PC-9 (cell line): ENCODE measurements around the gene GFRA3. TPM values are rescaled to one million over a fixed set of nuclear protein-coding genes. Genes with fewer than 3 reads are reported as not detected.

Source experiments
- BruUV-seq: library from RNA; stranded (reverse); fragments of 400-500 nt; replicated peaks from 2 replicates; lab custom pipeline; 2021; lab: Mats Ljungman, UMichigan
- CTCF ChIA-PET: fragments of 300-600 bp; sonication (Branson Sonifier 250); formaldehyde crosslinking; loops from one replicate; lab custom pipeline; 2022; ENCODE audit warnings: antibody characterized with exemption; lab: Charles Lee
- POLR2A ChIA-PET: fragments of 300-600 bp; sonication (Branson Sonifier 250); formaldehyde crosslinking; loops from one replicate; lab custom pipeline; 2022; ENCODE audit warnings: antibody characterized with exemption; ENCODE audit not compliant: unreplicated experiment; lab: Charles Lee
- DNase-seq, 2 experiments: peaks; one replicate each; pipeline versions ENCODE4 v3.0.0 to v3.0.0-alpha.2; 2015 to 2022; ENCODE audit warnings: mixed read lengths in 1 of 2
- H2AFZ ChIP-seq: fragments of 200-600 bp; sonication (generic); 2 replicates; pipeline ENCODE4 v1.8.1; 2017; ENCODE audit warnings: antibody characterized with exemption
- H3F3A ChIP-seq: fragments of 200-600 bp; sonication (generic); 2 replicates; pipeline ENCODE4 v1.8.1; 2017; ENCODE audit warnings: antibody characterized with exemption, mild to moderate bottlenecking, low read depth; ENCODE audit not compliant: insufficient read depth
- H3K27ac ChIP-seq: fragments of 200-600 bp; sonication (generic); 2 replicates; pipeline ENCODE4 v1.6.1; 2016; ENCODE audit warnings: mixed run types
- H3K27me3 ChIP-seq: fragments of 200-600 bp; sonication (generic); 2 replicates; pipeline ENCODE4 v1.6.1; 2016; ENCODE audit warnings: low read depth, mixed run types; ENCODE audit not compliant: insufficient read depth
- H3K36me3 ChIP-seq: fragments of 200-600 bp; sonication (generic); 2 replicates; pipeline ENCODE4 v1.6.1; 2016; ENCODE audit warnings: low read depth, mixed run types
- H3K4me1 ChIP-seq: fragments of 200-600 bp; sonication (generic); replicated peaks from 2 replicates; pipeline ENCODE4 v1.6.1; 2016; ENCODE audit warnings: mixed run types; ENCODE audit not compliant: insufficient read depth
- H3K4me2 ChIP-seq: fragments of 200-600 bp; sonication (generic); 2 replicates; pipeline ENCODE4 v1.6.1; 2017; ENCODE audit warnings: mixed run types
- H3K4me3 ChIP-seq: fragments of 200-600 bp; sonication (generic); 2 replicates; pipeline ENCODE4 v1.6.1; 2016; ENCODE audit warnings: mixed run types
- H3K79me2 ChIP-seq: fragments of 200-600 bp; sonication (generic); 2 replicates; pipeline ENCODE4 v1.6.1; 2017; ENCODE audit warnings: low read depth, mixed run types
- H3K9me2 ChIP-seq: fragments of 200-600 bp; sonication (generic); 2 replicates; pipeline ENCODE4 v1.8.1; 2017; ENCODE audit warnings: mild to moderate bottlenecking; ENCODE audit not compliant: insufficient read depth
- H3K9me3 ChIP-seq: fragments of 200-600 bp; sonication (generic); 2 replicates; pipeline ENCODE4 v1.8.1; 2016; ENCODE audit warnings: low read depth; ENCODE audit not compliant: insufficient read depth
- H4K20me1 ChIP-seq: fragments of 200-600 bp; sonication (generic); 2 replicates; pipeline ENCODE4 v1.8.1; 2017; ENCODE audit not compliant: insufficient read depth
- EZH2 ChIP-seq: fragments of 200-600 bp; sonication (generic); IDR thresholded peaks from 2 replicates; pipeline ENCODE4 v1.8.0; 2017; ENCODE audit warnings: antibody characterized with exemption, low read depth
- intact Hi-C: fragments of 100-400 bp; cut with micrococcal nuclease; formaldehyde crosslinking; loops from one replicate; pipeline ENCODE4 v1.10.0; 2022; ENCODE audit not compliant: unreplicated experiment
- total RNA-seq: library from RNA; stranded (reverse); gene quantifications from 2 replicates; pipeline ENCODE4 v1.2.3, GENCODE V29; 2021
- TF ChIP-seq, protein P1 (sequence below): fragments of 200-600 bp; sonication (generic); conservative IDR thresholded peaks from 2 replicates; pipeline ENCODE4 v1.6.1; 2017; ENCODE audit warnings: mixed run types, antibody characterized with exemption, mild to moderate bottlenecking, moderate library complexity

Gene GFRA3
- total RNA-seq, 1 experiment from 2014 or later = 0.68 TPM

DNA sequence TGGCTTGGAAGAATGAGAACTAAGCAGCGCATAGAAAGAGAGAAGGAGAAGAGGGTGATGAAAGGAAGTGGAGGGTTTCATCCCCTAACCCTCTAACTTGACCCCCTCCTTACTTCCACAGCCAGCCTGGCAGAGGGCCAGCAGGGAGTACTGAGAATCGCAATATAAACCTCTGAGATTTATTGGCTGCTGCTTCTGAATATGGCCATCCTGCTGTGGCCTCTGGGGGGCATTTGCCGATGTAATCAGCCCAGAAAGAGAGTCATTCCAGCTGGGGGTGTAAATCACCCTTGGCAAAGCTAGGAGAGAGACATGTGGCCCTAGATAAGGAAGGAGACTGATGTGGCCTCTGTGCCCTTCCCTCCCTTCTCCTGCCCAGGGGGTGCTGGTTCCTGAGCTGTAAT lies 960 bp upstream of the GFRA3 start:
- ChIA-PET POLR2A (no interaction called here), CTCF (no interaction called here)
- Histone ChIP-seq H3K36me3 (no peaks in the 10 kb centered on the region), H3K4me3 (no peak overlapping the region), H3K27ac (no peak overlapping the region), H3K9me3 (no peaks in the 10 kb centered on the region), H2AFZ (no peak overlapping the region), H3F3A (no peaks in the 10 kb centered on the region), H3K4me2 (no peak overlapping the region), H3K9me2 (no peaks in the 10 kb centered on the region), H3K27me3 (no peaks in the 10 kb centered on the region), H3K4me1 (no peaks in the 10 kb centered on the region), H3K79me2 (no peaks in the 10 kb centered on the region), H4K20me1 (no peaks in the 10 kb centered on the region)
- TF ChIP-seq EZH2 = no peak
- TF ChIP-seq, protein P1, sequence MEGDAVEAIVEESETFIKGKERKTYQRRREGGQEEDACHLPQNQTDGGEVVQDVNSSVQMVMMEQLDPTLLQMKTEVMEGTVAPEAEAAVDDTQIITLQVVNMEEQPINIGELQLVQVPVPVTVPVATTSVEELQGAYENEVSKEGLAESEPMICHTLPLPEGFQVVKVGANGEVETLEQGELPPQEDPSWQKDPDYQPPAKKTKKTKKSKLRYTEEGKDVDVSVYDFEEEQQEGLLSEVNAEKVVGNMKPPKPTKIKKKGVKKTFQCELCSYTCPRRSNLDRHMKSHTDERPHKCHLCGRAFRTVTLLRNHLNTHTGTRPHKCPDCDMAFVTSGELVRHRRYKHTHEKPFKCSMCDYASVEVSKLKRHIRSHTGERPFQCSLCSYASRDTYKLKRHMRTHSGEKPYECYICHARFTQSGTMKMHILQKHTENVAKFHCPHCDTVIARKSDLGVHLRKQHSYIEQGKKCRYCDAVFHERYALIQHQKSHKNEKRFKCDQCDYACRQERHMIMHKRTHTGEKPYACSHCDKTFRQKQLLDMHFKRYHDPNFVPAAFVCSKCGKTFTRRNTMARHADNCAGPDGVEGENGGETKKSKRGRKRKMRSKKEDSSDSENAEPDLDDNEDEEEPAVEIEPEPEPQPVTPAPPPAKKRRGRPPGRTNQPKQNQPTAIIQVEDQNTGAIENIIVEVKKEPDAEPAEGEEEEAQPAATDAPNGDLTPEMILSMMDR = no peak
- BruUV-seq = no TSS peak
- DNase-seq = no peak
- intact Hi-C loops = no loop called here

DNA sequence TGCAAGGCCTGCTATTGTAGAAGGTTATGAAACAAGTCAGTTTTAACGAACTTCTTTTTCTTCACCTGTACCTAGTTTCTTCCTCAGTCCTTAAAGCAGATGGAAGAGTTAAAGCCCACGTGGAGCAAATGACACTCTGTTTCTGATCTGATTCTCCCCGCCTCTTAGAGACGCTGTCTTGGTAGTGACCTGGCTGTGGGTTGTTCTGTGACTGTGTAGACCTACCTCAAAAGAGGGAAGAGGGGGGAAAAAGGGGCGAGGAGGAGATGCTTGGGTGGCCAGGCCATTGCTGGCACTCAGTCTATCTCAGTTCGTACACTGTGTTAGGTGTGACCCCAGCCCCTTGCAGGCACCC lies 610 bp downstream of the GFRA3 start:
- H3K9me3 ChIP-seq = no peaks in the 10 kb centered on the region
- POLR2A ChIA-PET = no interaction called here
- intact Hi-C loops = no loop called here
- H3K4me3 ChIP-seq = no peak overlapping the region
- no peaks in the 10 kb centered on the region for H3K36me3 ChIP-seq
- CTCF ChIA-PET = no interaction called here
- no peaks in the 10 kb centered on the region for H3K27me3 ChIP-seq
- no peaks in the 10 kb centered on the region for H4K20me1 ChIP-seq
- BruUV-seq = no TSS peak
- no peaks in the 10 kb centered on the region for H3K79me2 ChIP-seq
- no peak for DNase-seq
- no peak overlapping the region for H3K27ac ChIP-seq
- H3K4me1 ChIP-seq = no peaks in the 10 kb centered on the region
- H2AFZ ChIP-seq = no peak overlapping the region
- TF ChIP-seq, protein P1 = no peak
- TF ChIP-seq EZH2 = no peak
- no peak overlapping the region for H3K4me2 ChIP-seq
- H3K9me2 ChIP-seq = no peaks in the 10 kb centered on the region
- H3F3A ChIP-seq = no peaks in the 10 kb centered on the region

DNA sequence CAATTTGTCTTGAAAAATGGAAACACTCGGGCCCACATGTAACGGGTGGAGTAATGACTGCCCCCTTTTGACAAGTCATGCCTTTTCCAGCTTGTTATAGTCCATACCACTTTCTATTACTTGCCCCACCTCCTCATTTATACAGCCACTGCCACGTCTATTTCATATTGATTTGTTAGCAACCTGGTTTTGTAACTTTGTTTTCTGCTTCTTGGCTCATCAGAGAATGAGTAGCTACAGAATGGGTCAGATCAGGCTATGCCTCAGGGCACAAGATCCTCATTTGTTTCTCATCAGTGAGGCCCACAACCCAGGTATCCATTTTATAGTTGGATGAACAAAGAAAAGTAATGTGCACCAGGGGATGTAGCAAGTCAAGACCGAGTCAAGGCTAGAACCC lies 1.7 kb downstream of the GFRA3 start:
- no peak overlapping the region for H3K4me3 ChIP-seq
- no peaks in the 10 kb centered on the region for H3K27me3 ChIP-seq
- no peak overlapping the region for H3K27ac ChIP-seq
- TF ChIP-seq, protein P1 = no peak
- no peak for TF ChIP-seq EZH2
- H3K9me2 ChIP-seq = no peaks in the 10 kb centered on the region
- no peaks in the 10 kb centered on the region for H3K36me3 ChIP-seq
- no peaks in the 10 kb centered on the region for H3K79me2 ChIP-seq
- H4K20me1 ChIP-seq = no peaks in the 10 kb centered on the region
- no peaks in the 10 kb centered on the region for H3F3A ChIP-seq
- H3K9me3 ChIP-seq = no peaks in the 10 kb centered on the region
- H3K4me1 ChIP-seq = no peaks in the 10 kb centered on the region
- intact Hi-C loops = no loop called here
- no peak overlapping the region for H2AFZ ChIP-seq
- no peak overlapping the region for H3K4me2 ChIP-seq
- BruUV-seq = no TSS peak
- CTCF ChIA-PET = no interaction called here
- POLR2A ChIA-PET = no interaction called here
- no peak for DNase-seq
